Retinal pigment epithelial cell (primary cell): ENCODE data around the gene IFITM5.

Source experiments
- DNase-seq: peaks from one replicate; pipeline ENCODE4 v3.0.0-alpha.2; 2010; ENCODE audit warnings: low read depth
- H3K4me3 ChIP-seq: 2 replicates; pipeline ENCODE4 v1.5.1; 2011; ENCODE audit warnings: mild to moderate bottlenecking, low read length, control low read depth, moderate library complexity
- TF ChIP-seq, protein P1 (sequence below): conservative IDR thresholded peaks from 2 replicates; pipeline ENCODE4 v1.5.1; 2011; ENCODE audit warnings: low read depth, low read length, control low read depth, inconsistent platforms

The IFITM5 gene

DNA sequence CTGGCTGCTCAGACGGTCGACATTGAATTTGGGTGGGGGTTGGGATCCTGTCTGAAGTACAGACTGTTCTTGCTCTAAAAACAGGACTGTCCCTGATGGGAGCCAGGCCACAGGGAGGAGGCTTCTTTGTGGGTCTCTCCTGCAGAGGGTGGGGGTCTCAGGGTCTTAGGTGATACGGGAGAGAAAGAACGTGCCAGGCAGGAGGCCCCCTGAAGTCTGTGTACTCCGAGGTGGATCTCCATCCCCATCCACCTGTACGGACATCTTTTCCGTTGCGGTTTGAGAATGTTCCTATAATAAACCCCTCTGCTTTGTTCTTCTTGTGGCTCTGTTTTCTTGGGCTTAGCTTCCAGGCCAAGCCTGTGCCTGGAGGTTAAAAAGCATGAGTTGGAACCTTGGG is 46.7 kb downstream of the IFITM5 start:
- TF ChIP-seq, protein P1, sequence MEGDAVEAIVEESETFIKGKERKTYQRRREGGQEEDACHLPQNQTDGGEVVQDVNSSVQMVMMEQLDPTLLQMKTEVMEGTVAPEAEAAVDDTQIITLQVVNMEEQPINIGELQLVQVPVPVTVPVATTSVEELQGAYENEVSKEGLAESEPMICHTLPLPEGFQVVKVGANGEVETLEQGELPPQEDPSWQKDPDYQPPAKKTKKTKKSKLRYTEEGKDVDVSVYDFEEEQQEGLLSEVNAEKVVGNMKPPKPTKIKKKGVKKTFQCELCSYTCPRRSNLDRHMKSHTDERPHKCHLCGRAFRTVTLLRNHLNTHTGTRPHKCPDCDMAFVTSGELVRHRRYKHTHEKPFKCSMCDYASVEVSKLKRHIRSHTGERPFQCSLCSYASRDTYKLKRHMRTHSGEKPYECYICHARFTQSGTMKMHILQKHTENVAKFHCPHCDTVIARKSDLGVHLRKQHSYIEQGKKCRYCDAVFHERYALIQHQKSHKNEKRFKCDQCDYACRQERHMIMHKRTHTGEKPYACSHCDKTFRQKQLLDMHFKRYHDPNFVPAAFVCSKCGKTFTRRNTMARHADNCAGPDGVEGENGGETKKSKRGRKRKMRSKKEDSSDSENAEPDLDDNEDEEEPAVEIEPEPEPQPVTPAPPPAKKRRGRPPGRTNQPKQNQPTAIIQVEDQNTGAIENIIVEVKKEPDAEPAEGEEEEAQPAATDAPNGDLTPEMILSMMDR, result no peak
- DNase-seq, result no peak
- no peak overlapping the region for H3K4me3 ChIP-seq

DNA sequence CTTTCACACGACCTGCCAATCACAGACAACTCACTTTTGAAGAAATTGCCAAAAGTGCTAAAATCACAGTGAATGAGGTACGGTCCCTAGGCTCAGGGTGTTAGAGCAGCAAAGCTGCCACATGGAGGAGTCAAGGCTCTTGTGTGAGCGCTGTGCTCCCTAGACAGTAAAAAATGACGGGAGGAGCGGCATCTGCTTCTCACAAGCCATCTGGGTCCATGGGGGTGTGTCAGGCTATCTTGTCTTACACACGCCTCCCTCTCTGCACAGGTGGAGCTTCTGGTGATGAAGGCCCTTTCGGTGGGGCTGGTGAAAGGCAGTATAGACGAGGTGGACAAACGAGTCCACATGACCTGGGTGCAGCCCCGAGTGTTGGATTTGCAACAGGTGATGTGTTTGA is 47.8 kb downstream of the IFITM5 start:
- DNase-seq, result no peak
- TF ChIP-seq, protein P1, result no peak
- no peak overlapping the region for H3K4me3 ChIP-seq

DNA sequence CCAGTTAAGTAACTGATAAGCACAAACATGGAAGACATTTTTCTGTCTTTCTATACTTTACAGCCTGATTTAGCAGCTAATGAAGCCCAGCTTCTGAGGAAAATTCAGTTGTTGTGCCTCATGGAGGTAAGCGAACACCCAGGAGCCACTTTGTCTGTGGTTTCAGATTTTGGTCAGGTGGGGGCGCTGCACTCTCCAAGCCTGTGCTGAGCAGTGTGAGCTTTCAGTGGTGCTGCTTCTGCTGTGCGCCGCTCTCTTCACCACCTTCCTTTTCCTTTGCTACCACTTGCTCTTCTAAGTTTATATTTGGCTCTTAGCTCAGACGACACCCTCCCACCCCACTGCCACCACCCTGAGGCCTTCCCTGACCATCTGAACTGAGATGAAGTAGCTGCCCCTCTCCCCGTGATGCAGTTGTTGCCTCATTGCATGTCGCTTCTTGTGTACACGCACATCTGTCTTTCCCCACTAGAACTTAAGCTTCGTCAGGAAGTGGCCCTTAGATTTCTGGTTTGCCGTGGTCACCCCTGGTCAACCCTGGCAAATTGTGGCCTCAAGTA is 48.5 kb downstream of the IFITM5 start:
- H3K4me3 ChIP-seq, result no peak overlapping the region
- TF ChIP-seq, protein P1, result peak; percentile 73
- no peak for DNase-seq

DNA sequence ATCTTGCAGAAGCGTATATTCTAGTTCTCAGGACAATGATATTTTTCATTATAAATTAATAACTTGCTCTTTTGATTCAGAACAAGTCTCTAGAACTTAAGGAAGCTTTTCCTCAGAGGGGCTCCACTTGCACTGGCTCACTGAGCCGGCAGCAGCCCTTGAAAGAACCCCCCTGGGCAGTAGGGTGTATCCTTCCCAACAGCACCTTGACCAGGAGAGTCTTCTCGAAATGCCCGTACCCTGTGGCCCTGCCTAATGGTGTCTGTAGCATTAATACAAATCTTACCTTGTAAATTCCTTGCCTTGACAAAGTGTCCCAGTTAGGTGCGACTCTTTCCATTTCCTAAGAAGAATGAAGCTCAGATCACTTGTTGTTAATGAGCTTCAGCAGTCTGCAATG is 49.1 kb downstream of the IFITM5 start:
- DNase-seq, result no peak
- TF ChIP-seq, protein P1, result no peak
- H3K4me3 ChIP-seq, result no peak overlapping the region

DNA sequence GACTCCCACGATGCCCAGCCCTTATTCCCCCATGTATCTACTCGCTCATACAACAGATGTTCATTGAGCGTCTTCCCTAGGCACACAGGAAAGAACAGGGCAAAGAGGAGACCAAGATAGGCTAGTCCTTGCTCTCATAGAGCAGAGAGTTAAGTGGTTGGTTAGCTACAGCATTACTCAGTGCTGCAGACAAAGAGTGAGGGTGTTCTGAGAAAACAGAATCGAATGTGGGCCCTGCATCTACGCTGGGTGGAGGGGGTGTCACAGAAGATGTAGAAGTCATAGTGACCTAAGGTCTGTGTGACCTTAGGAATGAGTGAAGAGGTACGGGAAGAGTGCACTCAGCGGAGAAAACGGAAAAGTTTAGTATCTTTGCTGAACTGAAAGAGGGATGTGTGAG is 50.3 kb downstream of the IFITM5 start:
- TF ChIP-seq, protein P1, result no peak
- no peak for DNase-seq
- no peak overlapping the region for H3K4me3 ChIP-seq
